Right forelimb (tissue), 1 donor: ENCODE data around the gene XPA.
"Not testable (repeated sequence)": the region's sequence is repeated elsewhere in the genome, so short reads cannot be mapped to it uniquely, and the experiment has no call there.

Source experiments
- DNase-seq: peaks from one replicate; pipeline ENCODE4 v3.0.0-alpha.2; 2018

XPA gene

DNA sequence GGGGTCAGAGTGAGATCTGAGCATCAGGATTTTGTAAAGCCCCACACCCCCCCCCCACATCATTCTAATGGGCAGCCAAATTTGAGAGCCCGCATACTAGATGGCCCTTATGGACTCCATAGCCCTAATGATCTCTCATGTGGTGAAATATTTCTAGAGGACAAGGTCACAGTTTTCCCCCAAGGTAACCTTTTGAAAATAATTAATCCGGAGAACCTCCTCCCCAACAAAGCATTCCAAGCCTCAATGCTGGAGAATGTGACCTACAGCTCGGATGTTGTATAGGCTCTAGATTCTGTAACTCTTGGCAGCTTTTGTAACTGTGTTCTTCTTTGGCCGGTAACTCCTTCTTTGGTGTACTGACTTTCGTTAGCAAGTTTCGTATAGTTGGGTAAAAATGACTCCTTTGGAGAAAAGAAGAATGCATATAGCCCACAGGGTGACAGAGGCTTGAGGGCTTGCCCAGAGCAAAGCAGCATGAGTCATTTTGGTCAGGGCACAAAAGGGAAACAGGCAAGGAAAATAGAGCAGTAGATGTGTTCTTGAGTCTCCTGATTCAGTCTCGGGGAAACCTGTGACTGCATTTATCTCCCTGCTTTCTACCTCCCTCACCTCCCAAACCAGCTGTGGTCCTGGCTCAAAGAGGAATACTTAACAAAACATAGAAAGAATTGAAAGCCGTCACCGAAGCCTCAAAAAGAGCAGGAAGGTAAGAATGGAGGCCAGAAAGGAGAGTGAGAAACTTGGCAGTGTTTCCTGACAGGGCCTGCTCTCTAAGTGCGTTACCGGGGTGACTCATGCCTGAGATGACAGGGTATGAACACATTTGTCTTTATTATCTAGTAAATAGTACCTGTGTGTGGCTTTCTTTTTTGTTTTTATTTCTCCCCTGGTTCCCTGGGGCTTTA is 6.6 kb upstream of the XPA start:
- DNase-seq: no peak

- not testable (repeated sequence) for DNase-seq
These were observed 2.7 kb upstream of the XPA start for GRCh38 chr9:97699824-97700223.

DNA sequence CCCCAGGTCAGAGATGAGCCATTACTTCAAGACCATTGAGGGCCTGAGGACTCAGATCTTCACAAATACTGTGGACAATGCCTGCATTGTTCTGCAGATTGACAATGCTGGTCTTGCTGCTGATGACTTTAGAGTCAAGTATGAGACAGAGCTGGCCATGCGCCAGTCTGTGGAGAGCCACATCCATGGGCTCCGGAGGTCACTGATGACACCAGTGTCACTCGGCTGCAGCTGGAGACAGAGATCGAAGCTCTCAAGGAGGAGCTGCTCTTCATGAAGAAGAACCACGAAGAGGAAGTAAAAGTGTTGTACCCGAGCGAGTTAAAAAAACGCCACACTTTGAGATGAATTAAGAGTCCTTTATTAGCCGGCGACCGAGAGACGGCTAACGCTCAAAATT is 2.1 kb upstream of the XPA start:
- DNase-seq: not testable (repeated sequence)

- DNase-seq: no peak
These were observed 1.7 kb upstream of the XPA start for GRCh38 chr9:97698865-97699264.

- DNase-seq: no peak
These were observed 697 bp upstream of the XPA start for GRCh38 chr9:97697837-97698236.

- DNase-seq: no peak
These were observed 941 bp downstream of the XPA start for GRCh38 chr9:97695995-97696802.

DNA sequence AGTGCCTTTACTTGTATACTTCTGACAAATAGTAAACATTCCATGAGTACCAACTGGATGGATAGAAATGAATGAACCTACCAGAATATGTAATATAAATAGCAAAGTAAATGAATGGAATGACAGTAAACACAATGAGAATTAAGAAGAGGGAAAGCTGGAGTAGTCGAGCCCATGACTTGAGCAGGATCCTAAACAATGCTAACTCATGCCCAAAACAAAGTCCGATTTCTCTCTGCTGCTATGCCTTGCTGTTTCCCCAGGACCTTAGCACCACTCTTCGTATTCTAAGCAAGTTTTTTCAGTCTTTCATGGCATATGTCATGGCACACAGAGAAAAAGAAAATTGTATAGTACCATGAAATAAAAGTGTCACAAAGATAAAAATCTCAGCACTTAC is 1.8 kb downstream of the XPA start:
- no peak for DNase-seq

GRCh38 chr9:97694769-97695168 is 2.4 kb downstream of the XPA start:
- DNase-seq: no peak

- no peak for DNase-seq
These were observed 7.5 kb downstream of the XPA start for GRCh38 chr9:97689401-97690180.

DNA sequence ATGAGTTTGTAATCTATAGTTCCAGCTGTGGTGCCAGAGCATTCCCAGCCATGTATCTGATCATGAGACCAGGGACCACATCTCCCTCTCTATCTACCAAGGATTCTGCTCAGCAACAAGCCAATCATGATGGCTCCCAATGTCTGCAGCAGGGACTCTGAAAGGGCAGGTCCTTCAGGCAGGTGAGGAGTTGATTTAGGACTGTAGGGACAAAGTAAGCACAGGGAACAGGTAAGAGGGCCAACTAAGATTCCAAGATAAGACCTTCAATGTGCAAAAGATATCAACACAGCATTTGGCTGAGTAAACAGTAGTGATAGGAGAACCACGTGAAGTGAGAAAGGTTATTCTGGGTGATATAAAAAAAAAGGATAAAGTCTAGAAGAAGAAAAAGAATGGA is 8.5 kb downstream of the XPA start:
- DNase-seq: no peak

GRCh38 chr9:97682242-97682641 is 14.9 kb downstream of the XPA start:
- no peak for DNase-seq

GRCh38 chr9:97675655-97676054 is 21.5 kb downstream of the XPA start:
- no peak for DNase-seq

DNA sequence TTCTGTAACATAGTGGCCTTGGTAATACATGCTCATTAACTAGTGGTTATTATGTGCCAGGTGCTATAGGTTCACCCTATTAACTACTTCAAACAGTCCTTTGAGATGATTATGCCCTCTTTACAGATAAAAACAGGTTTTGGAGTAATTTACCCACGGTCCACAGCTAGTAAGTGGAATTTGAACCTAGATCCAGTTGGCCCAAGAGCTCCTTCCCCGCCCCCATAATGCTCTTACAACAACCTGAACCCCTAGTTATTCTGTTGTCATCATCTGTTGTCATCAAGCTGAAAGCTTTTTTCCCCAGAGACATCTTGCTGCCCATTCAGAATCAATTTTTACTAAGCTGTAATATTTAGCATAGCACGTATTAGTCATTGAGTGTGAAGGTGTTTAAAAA is 23.2 kb downstream of the XPA start:
- DNase-seq: no peak

- DNase-seq: no peak
These were observed 24.7 kb downstream of the XPA start for GRCh38 chr9:97672403-97672802.

GRCh38 chr9:97670586-97670985 is 26.6 kb downstream of the XPA start:
- no peak for DNase-seq

GRCh38 chr9:97668485-97668884 is 28.7 kb downstream of the XPA start:
- DNase-seq: no peak

- no peak for DNase-seq
These were observed 30.0 kb downstream of the XPA start for GRCh38 chr9:97666907-97667686.

- DNase-seq: no peak
These were observed 31.4 kb downstream of the XPA start for GRCh38 chr9:97665742-97666141.

- DNase-seq: no peak
These were observed 36.3 kb downstream of the XPA start for GRCh38 chr9:97660847-97661246.

- DNase-seq: no peak
These were observed 36.8 kb downstream of the XPA start for GRCh38 chr9:97660340-97660739.

GRCh38 chr9:97659771-97660170 is 37.4 kb downstream of the XPA start:
- no peak for DNase-seq

DNA sequence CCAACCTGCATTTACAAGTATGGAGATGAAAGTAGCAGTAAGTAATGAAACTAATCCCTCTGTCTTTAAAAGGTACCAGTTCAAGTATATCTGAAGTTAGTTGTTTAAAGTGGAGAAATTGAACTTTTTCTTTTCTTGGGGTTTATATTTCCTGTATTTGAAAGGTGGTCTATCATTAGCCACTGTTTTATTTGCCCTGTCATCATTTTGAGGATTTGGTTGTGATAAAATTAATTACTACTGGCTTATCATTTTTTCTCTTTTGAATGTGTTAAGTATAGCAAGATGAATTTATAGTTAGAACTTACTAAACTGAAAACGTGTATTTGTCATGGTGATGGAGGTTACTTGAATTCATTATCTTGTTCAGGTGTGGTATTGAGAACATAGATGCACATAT is 38.4 kb downstream of the XPA start:
- no peak for DNase-seq
